Measurements from ENCODE around the gene PTGFR.

The PTGFR gene

DNA sequence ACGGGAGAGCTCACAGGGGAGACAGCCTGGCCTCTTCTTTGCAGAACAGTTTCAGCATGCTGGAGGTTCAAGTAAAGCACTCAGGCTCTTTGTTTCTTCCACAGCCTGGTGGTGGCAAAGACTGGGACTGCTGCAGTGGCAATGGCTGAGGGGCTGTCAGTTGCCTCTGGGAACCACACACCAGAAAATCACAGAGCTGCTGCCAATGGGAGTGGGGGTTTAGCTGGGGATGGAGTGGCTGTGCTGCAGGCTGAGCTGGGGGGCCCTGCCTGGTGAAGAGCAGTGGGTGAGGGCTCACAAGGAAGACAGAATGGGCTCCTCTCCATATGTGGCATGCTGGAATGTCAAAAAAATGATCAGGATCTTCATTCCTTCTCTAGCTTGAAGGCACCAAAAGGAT, 25.6 kb upstream of the PTGFR start:
- TF ChIP-seq RAD21 (IDR thresholded peaks at IDR 0.05; ENCODE audit: low read depth), result no peak

DNA sequence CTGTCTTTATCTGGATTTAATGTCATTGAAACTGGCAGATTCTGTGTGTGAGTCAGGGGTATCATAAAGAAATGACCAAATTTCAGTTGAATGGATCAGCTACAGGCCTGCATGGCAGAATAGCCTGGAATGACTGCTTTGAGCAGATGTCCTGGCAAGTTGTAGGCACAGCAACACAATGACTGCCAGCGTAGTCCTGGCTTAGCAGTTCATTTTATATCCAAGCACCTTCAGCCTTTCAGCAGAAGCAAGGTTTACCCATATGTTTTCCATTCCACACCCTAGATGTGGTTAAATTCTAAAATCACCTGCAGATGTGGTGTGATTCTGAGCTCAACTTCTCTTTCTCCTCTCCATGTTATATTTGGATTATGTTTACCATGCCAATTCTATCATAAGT, 22.3 kb upstream of the PTGFR start:
- TF ChIP-seq TAF1 (IDR thresholded peaks at IDR 0.05; ENCODE audit: low read depth) (no peak), YY1 (IDR thresholded peaks at IDR 0.05; ENCODE audit: low read depth) (no peak), EP300 (IDR thresholded peaks at IDR 0.05; ENCODE audit: borderline replicate concordance) (no peak), CEBPB (IDR thresholded peaks at IDR 0.05) (no peak), RAD21 (IDR thresholded peaks at IDR 0.05; ENCODE audit: low read depth) (no peak), EGR1 (IDR thresholded peaks at IDR 0.05) (no peak), NFIC (IDR thresholded peaks at IDR 0.05) (no peak), TEAD4 (IDR thresholded peaks at IDR 0.05) (no peak), FOXM1 (IDR thresholded peaks at IDR 0.05; ENCODE audit: borderline replicate concordance, low read depth) (no peak), CREB1 (IDR thresholded peaks at IDR 0.05; ENCODE audit: low read depth) (no peak), TCF12 (IDR thresholded peaks at IDR 0.05; ENCODE audit: low read depth) (no peak), ZBTB7A (IDR thresholded peaks at IDR 0.05; ENCODE audit: low read depth) (no peak)
- TF ChIP-seq, protein P1, sequence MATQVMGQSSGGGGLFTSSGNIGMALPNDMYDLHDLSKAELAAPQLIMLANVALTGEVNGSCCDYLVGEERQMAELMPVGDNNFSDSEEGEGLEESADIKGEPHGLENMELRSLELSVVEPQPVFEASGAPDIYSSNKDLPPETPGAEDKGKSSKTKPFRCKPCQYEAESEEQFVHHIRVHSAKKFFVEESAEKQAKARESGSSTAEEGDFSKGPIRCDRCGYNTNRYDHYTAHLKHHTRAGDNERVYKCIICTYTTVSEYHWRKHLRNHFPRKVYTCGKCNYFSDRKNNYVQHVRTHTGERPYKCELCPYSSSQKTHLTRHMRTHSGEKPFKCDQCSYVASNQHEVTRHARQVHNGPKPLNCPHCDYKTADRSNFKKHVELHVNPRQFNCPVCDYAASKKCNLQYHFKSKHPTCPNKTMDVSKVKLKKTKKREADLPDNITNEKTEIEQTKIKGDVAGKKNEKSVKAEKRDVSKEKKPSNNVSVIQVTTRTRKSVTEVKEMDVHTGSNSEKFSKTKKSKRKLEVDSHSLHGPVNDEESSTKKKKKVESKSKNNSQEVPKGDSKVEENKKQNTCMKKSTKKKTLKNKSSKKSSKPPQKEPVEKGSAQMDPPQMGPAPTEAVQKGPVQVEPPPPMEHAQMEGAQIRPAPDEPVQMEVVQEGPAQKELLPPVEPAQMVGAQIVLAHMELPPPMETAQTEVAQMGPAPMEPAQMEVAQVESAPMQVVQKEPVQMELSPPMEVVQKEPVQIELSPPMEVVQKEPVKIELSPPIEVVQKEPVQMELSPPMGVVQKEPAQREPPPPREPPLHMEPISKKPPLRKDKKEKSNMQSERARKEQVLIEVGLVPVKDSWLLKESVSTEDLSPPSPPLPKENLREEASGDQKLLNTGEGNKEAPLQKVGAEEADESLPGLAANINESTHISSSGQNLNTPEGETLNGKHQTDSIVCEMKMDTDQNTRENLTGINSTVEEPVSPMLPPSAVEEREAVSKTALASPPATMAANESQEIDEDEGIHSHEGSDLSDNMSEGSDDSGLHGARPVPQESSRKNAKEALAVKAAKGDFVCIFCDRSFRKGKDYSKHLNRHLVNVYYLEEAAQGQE (IDR thresholded peaks at IDR 0.05; ENCODE audit: low read depth), result no peak
- TF ChIP-seq, protein P2, sequence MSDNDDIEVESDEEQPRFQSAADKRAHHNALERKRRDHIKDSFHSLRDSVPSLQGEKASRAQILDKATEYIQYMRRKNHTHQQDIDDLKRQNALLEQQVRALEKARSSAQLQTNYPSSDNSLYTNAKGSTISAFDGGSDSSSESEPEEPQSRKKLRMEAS (IDR thresholded peaks at IDR 0.05), result no peak
- TF ChIP-seq, protein P3, sequence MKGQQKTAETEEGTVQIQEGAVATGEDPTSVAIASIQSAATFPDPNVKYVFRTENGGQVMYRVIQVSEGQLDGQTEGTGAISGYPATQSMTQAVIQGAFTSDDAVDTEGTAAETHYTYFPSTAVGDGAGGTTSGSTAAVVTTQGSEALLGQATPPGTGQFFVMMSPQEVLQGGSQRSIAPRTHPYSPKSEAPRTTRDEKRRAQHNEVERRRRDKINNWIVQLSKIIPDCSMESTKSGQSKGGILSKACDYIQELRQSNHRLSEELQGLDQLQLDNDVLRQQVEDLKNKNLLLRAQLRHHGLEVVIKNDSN (IDR thresholded peaks at IDR 0.05), result no peak

DNA sequence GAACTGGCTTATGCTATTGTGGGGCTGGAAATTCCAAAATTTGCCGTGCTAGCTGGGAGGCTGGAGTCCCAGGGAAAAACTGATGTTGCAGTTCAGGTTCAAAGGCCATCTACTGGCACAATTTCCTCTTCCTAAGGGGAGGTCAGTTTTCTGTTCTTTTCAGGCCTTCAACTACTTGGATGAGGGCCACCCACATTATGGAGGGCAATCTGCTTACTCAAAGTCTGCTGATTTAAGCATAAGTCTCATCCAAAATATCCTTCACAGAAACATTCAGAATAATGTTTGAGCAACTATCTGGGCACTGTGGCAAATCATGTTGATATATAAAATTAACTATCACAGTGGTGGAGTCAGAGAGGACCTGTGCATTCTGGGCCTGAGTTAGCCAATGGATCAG, 21.2 kb upstream of the PTGFR start:
- no peak for TF ChIP-seq EGR1 (IDR thresholded peaks at IDR 0.05)
- TF ChIP-seq, protein P2 (IDR thresholded peaks at IDR 0.05), result no peak
- TF ChIP-seq EP300 (IDR thresholded peaks at IDR 0.05; ENCODE audit: borderline replicate concordance), result no peak
- no peak for TF ChIP-seq CEBPB (IDR thresholded peaks at IDR 0.05)
- TF ChIP-seq FOXM1 (IDR thresholded peaks at IDR 0.05; ENCODE audit: borderline replicate concordance, low read depth), result no peak
- no peak for TF ChIP-seq TEAD4 (IDR thresholded peaks at IDR 0.05)
- TF ChIP-seq TAF1 (IDR thresholded peaks at IDR 0.05; ENCODE audit: low read depth), result no peak
- TF ChIP-seq RAD21 (IDR thresholded peaks at IDR 0.05; ENCODE audit: low read depth), result no peak
- no peak for TF ChIP-seq NFIC (IDR thresholded peaks at IDR 0.05)

DNA sequence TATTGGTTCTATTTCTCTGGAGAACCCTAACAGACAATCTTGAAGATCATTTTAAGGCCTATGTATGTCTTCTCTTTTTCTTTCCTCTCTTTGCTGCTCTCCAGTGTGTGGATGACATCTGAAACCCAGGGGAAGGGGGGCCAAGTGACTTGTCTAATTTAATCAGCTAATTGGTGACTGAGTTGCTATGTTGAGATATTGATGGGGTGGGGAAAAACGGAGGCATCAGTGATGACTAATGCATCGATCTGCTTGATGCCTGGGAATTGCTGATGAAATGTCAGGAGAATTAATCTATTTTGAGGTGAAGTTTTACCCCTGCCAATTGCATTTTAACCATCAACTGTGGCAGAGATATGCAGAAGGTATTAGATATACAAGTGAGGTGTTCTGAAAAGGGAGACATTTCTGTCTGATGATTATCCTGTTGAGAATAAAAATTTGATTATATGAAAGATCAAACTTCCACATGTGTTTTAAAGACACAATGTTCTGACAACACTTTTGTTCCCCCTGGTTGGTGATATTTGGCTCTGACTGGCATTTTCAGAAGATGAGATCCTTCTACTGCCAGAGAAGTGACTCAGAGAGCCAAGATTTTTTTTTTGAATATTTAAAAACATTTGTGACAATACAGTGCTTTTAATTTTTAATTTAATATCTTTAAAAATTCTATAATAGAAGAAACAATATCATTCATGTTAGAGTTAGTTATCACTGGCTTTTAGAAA, 18.7 kb upstream of the PTGFR start:
- TF ChIP-seq RAD21 (IDR thresholded peaks at IDR 0.05; ENCODE audit: low read depth) (no peak), CEBPB (IDR thresholded peaks at IDR 0.05) (no peak), ZBTB7A (IDR thresholded peaks at IDR 0.05; ENCODE audit: low read depth) (no peak), NFIC (IDR thresholded peaks at IDR 0.05) (no peak), YY1 (IDR thresholded peaks at IDR 0.05; ENCODE audit: low read depth) (no peak), TAF1 (IDR thresholded peaks at IDR 0.05; ENCODE audit: low read depth) (no peak), EP300 (IDR thresholded peaks at IDR 0.05; ENCODE audit: borderline replicate concordance) (no peak), EGR1 (IDR thresholded peaks at IDR 0.05) (no peak), CREB1 (IDR thresholded peaks at IDR 0.05; ENCODE audit: low read depth) (no peak), TCF12 (IDR thresholded peaks at IDR 0.05; ENCODE audit: low read depth) (no peak), FOXM1 (IDR thresholded peaks at IDR 0.05; ENCODE audit: borderline replicate concordance, low read depth) (no peak), TEAD4 (IDR thresholded peaks at IDR 0.05) (no peak)
- TF ChIP-seq, protein P3 (IDR thresholded peaks at IDR 0.05), result no peak
- TF ChIP-seq, protein P2 (IDR thresholded peaks at IDR 0.05), result no peak
- TF ChIP-seq, protein P1 (IDR thresholded peaks at IDR 0.05; ENCODE audit: low read depth), result no peak

DNA sequence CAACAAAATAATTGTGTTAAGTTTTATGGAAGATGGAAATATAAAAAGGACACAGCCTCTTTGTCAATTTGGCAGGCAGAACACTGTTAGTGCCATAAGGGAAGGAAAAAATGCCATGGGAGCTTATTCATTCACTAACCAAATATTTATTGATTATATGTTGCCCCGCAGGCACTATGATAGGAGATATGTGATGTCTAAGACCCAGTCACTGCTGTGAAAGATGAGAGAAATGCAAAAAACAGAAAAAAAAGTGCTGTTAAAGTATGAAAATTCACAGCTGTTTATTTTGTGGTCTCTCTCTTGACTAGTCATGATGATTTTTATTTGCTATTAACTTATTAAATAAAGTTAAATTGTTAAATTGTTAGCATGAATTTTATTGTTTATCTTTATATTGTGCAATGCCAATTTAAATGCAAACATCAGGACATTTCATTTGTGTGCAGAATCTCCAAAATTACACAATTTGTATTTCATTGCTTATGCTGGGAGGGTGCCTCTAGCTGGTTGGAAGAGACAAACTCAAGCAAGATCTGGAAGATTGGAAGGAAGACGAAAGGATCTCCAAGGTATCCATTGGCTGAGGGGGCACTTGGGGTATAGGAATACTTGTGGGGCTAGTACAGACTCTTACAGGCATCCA, 17.8 kb upstream of the PTGFR start:
- TF ChIP-seq RAD21 (IDR thresholded peaks at IDR 0.05; ENCODE audit: low read depth) (no peak), EGR1 (IDR thresholded peaks at IDR 0.05) (no peak), YY1 (IDR thresholded peaks at IDR 0.05; ENCODE audit: low read depth) (no peak), ZBTB7A (IDR thresholded peaks at IDR 0.05; ENCODE audit: low read depth) (no peak), CREB1 (IDR thresholded peaks at IDR 0.05; ENCODE audit: low read depth) (no peak), CEBPB (IDR thresholded peaks at IDR 0.05) (no peak), NFIC (IDR thresholded peaks at IDR 0.05) (no peak), TEAD4 (IDR thresholded peaks at IDR 0.05) (no peak), TCF12 (IDR thresholded peaks at IDR 0.05; ENCODE audit: low read depth) (no peak)
- TF ChIP-seq, protein P2 (IDR thresholded peaks at IDR 0.05), result no peak
- TF ChIP-seq, protein P1 (IDR thresholded peaks at IDR 0.05; ENCODE audit: low read depth), result no peak

All from Ishikawa (cell line).